CD14-positive monocyte (primary cell): ENCODE results near the gene ITM2B. TPM values are rescaled to one million over a fixed set of nuclear protein-coding genes. Genes with fewer than 3 reads are reported as not detected.

ENCODE experiments used
- DNase-seq, 3 donors: peaks; one replicate each; pipeline ENCODE4 v3.0.0-alpha.2; 2011 to 2022
- H2AFZ ChIP-seq: 2 replicates; pipeline ENCODE4 v1.6.0; 2012; ENCODE audit warnings: mild to moderate bottlenecking, low read depth, low read length, inconsistent platforms; ENCODE audit not compliant: insufficient read depth, poor library complexity, severe bottlenecking
- H3K27ac ChIP-seq, 2 donors: 1 replicate in 1 of 2; 2 replicates in 1 of 2; pipeline ENCODE4 v1.5.1; 2012 to 2013; ENCODE audit warnings: low read length in 2 of 2, control low read depth in 1 of 2, inconsistent platforms in 1 of 2, low read depth in 1 of 2, mild to moderate bottlenecking in 1 of 2
- H3K27me3 ChIP-seq, 2 donors: one replicate each; pipeline versions ENCODE4 v1.6.0 to v1.6.1; 2011 to 2013; ENCODE audit warnings: low read length in 2 of 2; ENCODE audit not compliant: control insufficient read depth in 2 of 2, insufficient read depth in 2 of 2
- H3K36me3 ChIP-seq, 2 donors: replicated peaks in 1 of 2; 1 replicate in 1 of 2; 2 replicates in 1 of 2; pipeline versions ENCODE4 v1.5.1 to v1.6.1; 2012 to 2013; ENCODE audit warnings: low read length in 2 of 2, control low read depth in 1 of 2, inconsistent platforms in 1 of 2, mild to moderate bottlenecking in 1 of 2; ENCODE audit not compliant: insufficient read depth in 2 of 2, control insufficient read depth in 1 of 2
- H3K4me1 ChIP-seq, 2 donors: 1 replicate in 1 of 2; 2 replicates in 1 of 2; pipeline versions ENCODE4 v1.5.1 to v1.6.1; 2012 to 2013; ENCODE audit warnings: low read length in 2 of 2, control low read depth in 1 of 2, inconsistent platforms in 1 of 2, mild to moderate bottlenecking in 1 of 2, moderate library complexity in 1 of 2; ENCODE audit not compliant: insufficient read depth in 2 of 2, control insufficient read depth in 1 of 2
- H3K4me2 ChIP-seq: replicated peaks from 2 replicates; pipeline ENCODE3; 2012; ENCODE audit warnings: low read length, moderate library complexity, mild to moderate bottlenecking; ENCODE audit not compliant: poor library complexity, severe bottlenecking; ENCODE audit errors: extremely low read depth
- H3K4me3 ChIP-seq, 3 experiments: fragments of 200-600 bp in 1 of 3; sonication (generic) in 1 of 3; replicated peaks in 1 of 3; 1 replicate in 2 of 3; 2 replicates in 1 of 3; pipeline ENCODE4 v1.5.1; 2011 to 2013; ENCODE audit warnings: low read length in 3 of 3, mild to moderate bottlenecking in 3 of 3, control low read depth in 2 of 3, low read depth in 2 of 3, inconsistent platforms in 1 of 3, moderate library complexity in 1 of 3
- H3K79me2 ChIP-seq: 2 replicates; pipeline ENCODE4 v1.6.0; 2012; ENCODE audit warnings: mild to moderate bottlenecking, control low read depth, inconsistent platforms, low read length, moderate library complexity; ENCODE audit not compliant: insufficient read depth
- H3K9ac ChIP-seq: 2 replicates; pipeline ENCODE4 v1.6.0; 2017; ENCODE audit warnings: low read length, mild to moderate bottlenecking; ENCODE audit not compliant: insufficient read depth, poor library complexity, severe bottlenecking
- H3K9me3 ChIP-seq, 2 donors: replicated peaks in 1 of 2; 1 replicate in 1 of 2; 2 replicates in 1 of 2; pipeline versions ENCODE4 v1.5.1 to v1.6.1; 2012 to 2013; ENCODE audit warnings: low read length in 2 of 2, control low read depth in 1 of 2; ENCODE audit not compliant: control insufficient read depth in 1 of 2, insufficient read depth in 1 of 2
- H4K20me1 ChIP-seq: 2 replicates; pipeline ENCODE4 v1.6.0; 2012; ENCODE audit warnings: mild to moderate bottlenecking, low read length, control low read depth, moderate library complexity; ENCODE audit not compliant: insufficient read depth
- H3K27ac Mint-ChIP-seq, 7 donors: one replicate each; pipeline ENCODE4 v1.8.0; 2020; ENCODE audit warnings: mild to moderate bottlenecking in 7 of 7, mixed read lengths in 7 of 7, moderate library complexity in 6 of 7, inconsistent platforms in 2 of 7
- H3K27me3 Mint-ChIP-seq, 3 donors: one replicate each; pipeline ENCODE4 v1.8.0; 2021 to 2022; ENCODE audit warnings: low read depth in 3 of 3, mild to moderate bottlenecking in 3 of 3, mixed read lengths in 3 of 3, moderate library complexity in 3 of 3, inconsistent platforms in 1 of 3
- H3K36me3 Mint-ChIP-seq, 2 donors: one replicate each; pipeline ENCODE4 v1.8.0; 2020; ENCODE audit warnings: mixed read lengths in 2 of 2, inconsistent platforms in 1 of 2, mild to moderate bottlenecking in 1 of 2
- H3K4me1 Mint-ChIP-seq: one replicate; pipeline ENCODE4 v1.8.0; 2020; ENCODE audit warnings: mild to moderate bottlenecking, mixed read lengths
- H3K4me3 Mint-ChIP-seq, 2 donors: one replicate each; pipeline ENCODE4 v1.8.0; 2020; ENCODE audit warnings: mild to moderate bottlenecking in 2 of 2, mixed read lengths in 2 of 2, moderate library complexity in 1 of 2
- H3K9me3 Mint-ChIP-seq, 7 donors: one replicate each; pipeline ENCODE4 v1.8.0; 2020 to 2022; ENCODE audit warnings: mixed read lengths in 7 of 7, mild to moderate bottlenecking in 6 of 7, moderate library complexity in 6 of 7, inconsistent platforms in 2 of 7
- WGBS: methylation state at CpG from one replicate; pipeline ENCODE4 v1.1.5; 2013; ENCODE audit warnings: missing lambda C conversion rate; ENCODE audit not compliant: insufficient coverage; 5-methylcytosine and 5-hydroxymethylcytosine counted together
- intact Hi-C, 2 donors: fragments of 100-400 bp; cut with micrococcal nuclease; formaldehyde crosslinking; loops; one replicate each; pipeline versions ENCODE4 v1.15.0 to v1.15.1; 2023
- polyA plus RNA-seq, 3 donors: library from polyadenylated mRNA; depleted of rRNA in 1 of 3; unstranded in 2 of 3; stranded (reverse) in 1 of 3; fragments of 300-500 nt in 2 of 3; fragments of >200 nt in 1 of 3; fragmentation: Illumina TruSeq in 2 of 3; gene quantifications; 1 replicate in 2 of 3; 2 replicates in 1 of 3; pipeline ENCODE4 v1.2.3, GENCODE V29; 2012 to 2021
- TF ChIP-seq, protein P1 (sequence below): fragments of 200-600 bp; IDR thresholded peaks from one replicate; pipeline ENCODE4 v1.8.0; 2022; ENCODE audit warnings: antibody characterized with exemption, mild to moderate bottlenecking

ITM2B gene
- polyA plus RNA-seq, 3 donors = 702 to 1,657 (median 1,502) TPM

- WGBS = 100% methylated on average over 1 of the region's 1 CpG
- Mint-ChIP-seq H3K4me1 (peaks cover 29% of the 10 kb centered on the region), H3K36me3 (peaks cover 67 to 83% of the 10 kb centered on the region in 2 donors)
These were observed 30.2 kb downstream of the ITM2B start for GRCh38 chr13:48263196-48263595.

DNA sequence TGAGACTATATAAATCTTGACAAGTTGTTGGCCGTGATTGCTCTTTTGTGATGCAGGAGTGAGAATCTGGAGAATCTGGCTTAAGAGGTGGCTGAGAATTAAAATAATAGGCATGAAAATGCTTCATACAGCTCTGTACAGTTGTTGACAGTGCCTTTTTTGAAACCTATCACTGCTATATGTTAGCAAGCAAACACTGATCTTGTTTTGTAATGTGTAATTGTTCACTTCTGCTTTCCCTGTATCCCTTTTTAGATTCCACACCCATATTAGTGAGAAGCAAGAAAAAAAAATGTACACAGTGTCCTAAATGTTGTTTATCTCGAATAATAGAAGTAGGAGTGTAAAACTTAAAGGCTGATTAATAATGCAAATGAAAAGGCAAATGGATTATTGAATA is 31.1 kb downstream of the ITM2B start:
- Mint-ChIP-seq H3K4me3 (no peak overlapping the region), H3K9me3 (no peaks in the 10 kb centered on the region), H3K27me3 (peaks cover 0 to 2% (median 0%) of the 10 kb centered on the region in 3 donors), H3K27ac (peak overlapping the region in 3 of 7 donors; percentile 37 to 82 (median 71)), H3K36me3 (peaks cover 65 to 82% of the 10 kb centered on the region in 2 donors), H3K4me1 (peaks cover 29% of the 10 kb centered on the region)
- Histone ChIP-seq H3K27me3 (no peaks in the 10 kb centered on the region), H3K79me2 (no peaks in the 10 kb centered on the region), H3K36me3 (peaks cover 58 to 98% of the 10 kb centered on the region in 2 donors), H2AFZ (no peak overlapping the region), H3K4me1 (peaks cover 17 to 33% of the 10 kb centered on the region in 2 donors), H3K9me3 (no peaks in the 10 kb centered on the region), H4K20me1 (peaks cover 99% of the 10 kb centered on the region), H3K9ac (no peak overlapping the region), H3K27ac (peak overlapping the region in 1 of 2 donors; percentile 31), H3K4me2 (no peak overlapping the region), H3K4me3 (no peak overlapping the region)
- peak in 2 of 3 donors; percentile 3 to 11 for DNase-seq
- TF ChIP-seq, protein P1, sequence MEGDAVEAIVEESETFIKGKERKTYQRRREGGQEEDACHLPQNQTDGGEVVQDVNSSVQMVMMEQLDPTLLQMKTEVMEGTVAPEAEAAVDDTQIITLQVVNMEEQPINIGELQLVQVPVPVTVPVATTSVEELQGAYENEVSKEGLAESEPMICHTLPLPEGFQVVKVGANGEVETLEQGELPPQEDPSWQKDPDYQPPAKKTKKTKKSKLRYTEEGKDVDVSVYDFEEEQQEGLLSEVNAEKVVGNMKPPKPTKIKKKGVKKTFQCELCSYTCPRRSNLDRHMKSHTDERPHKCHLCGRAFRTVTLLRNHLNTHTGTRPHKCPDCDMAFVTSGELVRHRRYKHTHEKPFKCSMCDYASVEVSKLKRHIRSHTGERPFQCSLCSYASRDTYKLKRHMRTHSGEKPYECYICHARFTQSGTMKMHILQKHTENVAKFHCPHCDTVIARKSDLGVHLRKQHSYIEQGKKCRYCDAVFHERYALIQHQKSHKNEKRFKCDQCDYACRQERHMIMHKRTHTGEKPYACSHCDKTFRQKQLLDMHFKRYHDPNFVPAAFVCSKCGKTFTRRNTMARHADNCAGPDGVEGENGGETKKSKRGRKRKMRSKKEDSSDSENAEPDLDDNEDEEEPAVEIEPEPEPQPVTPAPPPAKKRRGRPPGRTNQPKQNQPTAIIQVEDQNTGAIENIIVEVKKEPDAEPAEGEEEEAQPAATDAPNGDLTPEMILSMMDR = no peak
- intact Hi-C loops = no loop called here
- 88% methylated on average over 1 of the region's 2 CpGs for WGBS

More at GRCh38 chr13:48263196-48263595, 30.2 kb downstream of the ITM2B start:
- Histone ChIP-seq H2AFZ (no peak overlapping the region), H4K20me1 (peaks cover 99% of the 10 kb centered on the region), H3K4me1 (peaks cover 17 to 33% of the 10 kb centered on the region in 2 donors), H3K36me3 (peaks cover 67 to 98% of the 10 kb centered on the region in 2 donors), H3K9me3 (no peaks in the 10 kb centered on the region), H3K4me2 (no peak overlapping the region), H3K27me3 (no peaks in the 10 kb centered on the region), H3K4me3 (no peak overlapping the region), H3K9ac (no peak overlapping the region), H3K27ac (peak overlapping the region in 1 of 2 donors; percentile 31), H3K79me2 (no peaks in the 10 kb centered on the region)
- intact Hi-C loops = no loop called here
- no peak overlapping the region for H3K4me3 Mint-ChIP-seq
- TF ChIP-seq, protein P1 = no peak
- peak overlapping the region in 6 of 7 donors; percentile 66 to 88 (median 77) for H3K27ac Mint-ChIP-seq
- H3K27me3 Mint-ChIP-seq = peaks cover 0 to 2% (median 0%) of the 10 kb centered on the region in 3 donors
- DNase-seq = no peak
- H3K9me3 Mint-ChIP-seq = no peaks in the 10 kb centered on the region
